ENCODE measurements around the gene PAIP2. TPM values are rescaled to one million over a fixed set of nuclear protein-coding genes. Genes with fewer than 3 reads are reported as not detected.
A peak's percentile ranks its signal among the peaks of the same experiment; 100 is the strongest.

The PAIP2 gene
- total and polyA plus RNA-seq, 3 donors from 2014 or later: 142 to 297 (median 150) TPM

GRCh38 chr5:139382807-139383206, 41.2 kb downstream of the PAIP2 start:
- H3K27me3 ChIP-seq: no peaks in the 10 kb centered on the region
- H3K4me1 ChIP-seq: no peaks in the 10 kb centered on the region
- DNase-seq: no peak
- no peak overlapping the region for H3K27ac ChIP-seq
- H3K9me3 ChIP-seq: no peaks in the 10 kb centered on the region
- no peaks in the 10 kb centered on the region for H3K36me3 ChIP-seq (ENCODE audit: low read depth, missing control alignments)
- TF ChIP-seq POLR2A (IDR thresholded peaks at IDR 0.05): no peak
- no peak for TF ChIP-seq CTCF (IDR thresholded peaks at IDR 0.05)
- intact Hi-C loops (cut with DNase I; ENCODE audit: low total_unique reads): no loop called here
- H3K4me3 ChIP-seq: no peak overlapping the region
- WGBS, 2 donors: 70 to 74% methylated on average over 3 of the region's 3 CpGs

GRCh38 chr5:139383275-139383992, 41.8 kb downstream of the PAIP2 start, which contains the start of gene SLC23A1:
Gene SLC23A1, minus strand, starts transcription at chr5:139383297. Its CDS starts 44 bp downstream, at chr5:139383253.
- intact Hi-C loops (cut with DNase I; ENCODE audit: low total_unique reads): no loop called here
- Histone ChIP-seq H3K9me3 (no peaks in the 10 kb centered on the region), H3K4me3 (no peak within 1 kb of the TSS), H3K36me3 (ENCODE audit: low read depth, missing control alignments) (no peaks in the 10 kb centered on the region), H3K27ac (peak within 1 kb of the TSS in 1 of 2 donors; percentile 80), H3K4me1 (no peaks in the 10 kb centered on the region), H3K27me3 (no peaks in the 10 kb centered on the region)
- DNase-seq: no peak
- TF ChIP-seq POLR2A (IDR thresholded peaks at IDR 0.05) (no peak), CTCF (IDR thresholded peaks at IDR 0.05) (no peak)
- 75 to 80% methylated on average over 9 to 10 of the region's 10 CpGs for WGBS, 2 donors

GRCh38 chr5:139383993-139384590, 42.4 kb downstream of the PAIP2 start:
- H3K36me3 ChIP-seq (ENCODE audit: low read depth, missing control alignments): no peaks in the 10 kb centered on the region
- peak overlapping the region in 1 of 2 donors; percentile 80 for H3K27ac ChIP-seq
- H3K4me1 ChIP-seq: no peaks in the 10 kb centered on the region
- no peaks in the 10 kb centered on the region for H3K27me3 ChIP-seq
- no peak overlapping the region for H3K4me3 ChIP-seq
- H3K9me3 ChIP-seq: no peaks in the 10 kb centered on the region
- WGBS, 2 donors: 55 to 79% methylated on average over 6 to 7 of the region's 7 CpGs
- intact Hi-C loops (cut with DNase I; ENCODE audit: low total_unique reads): no loop called here
- DNase-seq: no peak
- no peak for TF ChIP-seq CTCF (IDR thresholded peaks at IDR 0.05)
- TF ChIP-seq POLR2A (IDR thresholded peaks at IDR 0.05): no peak

GRCh38 chr5:139384591-139385051, 43.0 kb downstream of the PAIP2 start:
- Histone ChIP-seq H3K4me1 (no peaks in the 10 kb centered on the region), H3K4me3 (peak overlapping the region in 1 of 2 donors; percentile 24), H3K36me3 (ENCODE audit: low read depth, missing control alignments) (no peaks in the 10 kb centered on the region), H3K27ac (peak overlapping the region in 1 of 2 donors; percentile 80), H3K9me3 (no peaks in the 10 kb centered on the region), H3K27me3 (no peaks in the 10 kb centered on the region)
- no peak for DNase-seq
- 60 to 68% methylated on average over 9 of the region's 9 CpGs for WGBS, 2 donors
- TF ChIP-seq POLR2A (IDR thresholded peaks at IDR 0.05): no peak
- no peak for TF ChIP-seq CTCF (IDR thresholded peaks at IDR 0.05)
- intact Hi-C loops (cut with DNase I; ENCODE audit: low total_unique reads): no loop called here

Measured in testis (tissue), 3 donors.